ENCODE results near the gene ASGR2.

GRCh38 chr17:7113273-7114071, 1.1 kb downstream of the ASGR2 start:
- TF ChIP-seq CTCF (optimal IDR thresholded peaks at IDR 0.05 in 1 of 3, IDR thresholded peaks at IDR 0.05 in 1 of 3, conservative IDR thresholded peaks at IDR 0.05 in 1 of 3; ENCODE audit: extremely low read depth in 1 of 3, insufficient read depth in 2 of 3, low read length in 3 of 3) = no peak
- no peak for TF ChIP-seq EZH2 (IDR thresholded peaks at IDR 0.05; ENCODE audit: low read length)

Measured in keratinocyte (primary cell).